Measurements from ENCODE around the gene HDLBP.

The HDLBP gene

DNA sequence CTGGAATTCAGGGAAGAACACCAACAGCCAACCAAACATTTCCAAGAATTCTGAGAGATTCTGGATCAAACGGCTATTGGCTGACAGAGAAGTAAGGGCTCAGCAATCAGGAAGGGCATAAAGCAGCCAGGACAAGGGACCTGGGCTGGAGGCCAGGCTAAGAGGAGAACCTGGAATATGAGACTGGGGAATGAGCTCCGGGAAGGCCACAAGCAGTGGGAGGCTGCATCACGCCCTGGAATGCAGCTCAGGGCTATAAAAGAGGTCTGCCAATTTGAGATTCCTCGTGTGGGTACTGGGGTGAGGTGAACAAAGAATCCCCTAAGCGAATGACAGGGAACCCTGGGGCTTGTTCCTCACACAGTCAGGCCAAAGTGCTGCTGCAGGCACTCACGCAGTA, 66.6 kb downstream of the HDLBP start:
- DNase-seq, result no peak

DNA sequence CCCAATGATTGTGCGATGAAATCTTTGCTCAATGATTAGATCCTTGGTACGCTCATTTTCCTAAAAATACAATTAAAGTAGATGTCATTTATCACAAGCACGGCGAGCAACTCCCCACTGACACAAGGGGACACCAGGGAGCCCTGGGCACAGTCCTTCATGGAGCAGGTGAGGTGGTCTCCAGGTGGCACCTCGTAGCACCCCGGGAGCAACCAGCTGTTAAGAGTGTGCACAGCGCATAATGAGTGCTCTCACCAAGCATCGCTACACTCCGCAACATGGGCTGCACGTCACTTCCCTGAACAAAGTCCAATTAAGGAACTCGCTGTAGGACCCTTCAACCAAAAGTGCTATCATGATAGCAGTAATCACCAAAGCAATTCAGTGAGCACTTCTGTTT, 67.2 kb downstream of the HDLBP start:
- no peak for DNase-seq

DNA sequence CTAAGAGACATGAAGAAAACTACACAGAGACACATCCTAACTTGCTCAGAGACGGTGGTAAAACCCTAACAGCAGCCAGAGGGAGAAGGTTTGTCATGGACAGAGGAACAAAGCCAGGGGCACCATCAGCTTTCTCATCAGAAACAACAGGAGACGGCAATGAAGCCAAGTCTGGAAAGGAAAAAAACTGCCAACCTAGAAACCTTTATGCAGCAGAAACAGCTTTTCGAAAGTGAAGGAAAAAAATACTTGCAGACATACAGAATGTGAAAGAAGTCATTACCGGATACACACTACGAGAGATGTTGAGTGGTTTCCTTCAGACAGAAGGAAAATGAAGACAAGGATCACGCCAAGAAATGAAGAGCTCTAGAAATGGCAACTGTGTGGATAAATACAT, 71.1 kb downstream of the HDLBP start:
- DNase-seq, result no peak

DNA sequence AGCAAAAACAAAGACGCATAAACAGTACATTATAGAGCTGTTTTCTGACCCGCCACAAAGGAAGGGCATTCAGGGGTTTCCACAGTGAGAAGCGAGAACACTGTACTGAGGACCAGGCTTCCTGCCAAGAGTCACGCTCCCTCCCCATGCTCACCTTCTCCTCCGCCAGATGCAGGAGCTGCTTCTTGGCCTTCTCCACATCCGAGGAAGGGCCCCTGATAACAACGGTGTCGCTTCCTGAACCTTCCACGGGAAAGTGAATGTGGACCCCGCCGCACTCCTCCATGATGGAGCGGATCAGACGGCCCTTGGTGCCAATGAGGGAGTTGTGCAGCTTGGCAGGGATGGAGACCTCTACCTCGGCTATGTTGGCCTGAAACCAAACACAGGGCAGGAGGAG, 73.2 kb downstream of the HDLBP start:
- DNase-seq, result no peak

DNA sequence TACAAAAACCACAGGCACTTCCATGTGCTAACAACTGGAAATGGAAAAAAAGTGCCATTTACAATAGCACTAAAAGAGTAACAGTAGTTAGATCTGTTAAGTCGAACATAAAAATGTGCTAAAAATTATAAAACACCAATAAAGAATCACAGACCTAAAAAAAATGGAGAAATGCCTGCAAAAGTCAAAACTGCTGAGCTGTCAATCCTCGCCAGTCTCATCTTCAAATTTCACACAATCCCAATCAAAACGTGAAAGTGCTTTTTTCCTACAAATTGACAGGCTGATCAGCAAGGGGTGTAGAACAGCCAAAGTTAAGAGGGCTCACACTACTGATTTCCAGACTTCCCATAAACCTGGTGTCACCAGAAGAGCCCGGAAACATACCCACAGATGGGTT, 73.8 kb downstream of the HDLBP start:
- DNase-seq, result no peak

DNA sequence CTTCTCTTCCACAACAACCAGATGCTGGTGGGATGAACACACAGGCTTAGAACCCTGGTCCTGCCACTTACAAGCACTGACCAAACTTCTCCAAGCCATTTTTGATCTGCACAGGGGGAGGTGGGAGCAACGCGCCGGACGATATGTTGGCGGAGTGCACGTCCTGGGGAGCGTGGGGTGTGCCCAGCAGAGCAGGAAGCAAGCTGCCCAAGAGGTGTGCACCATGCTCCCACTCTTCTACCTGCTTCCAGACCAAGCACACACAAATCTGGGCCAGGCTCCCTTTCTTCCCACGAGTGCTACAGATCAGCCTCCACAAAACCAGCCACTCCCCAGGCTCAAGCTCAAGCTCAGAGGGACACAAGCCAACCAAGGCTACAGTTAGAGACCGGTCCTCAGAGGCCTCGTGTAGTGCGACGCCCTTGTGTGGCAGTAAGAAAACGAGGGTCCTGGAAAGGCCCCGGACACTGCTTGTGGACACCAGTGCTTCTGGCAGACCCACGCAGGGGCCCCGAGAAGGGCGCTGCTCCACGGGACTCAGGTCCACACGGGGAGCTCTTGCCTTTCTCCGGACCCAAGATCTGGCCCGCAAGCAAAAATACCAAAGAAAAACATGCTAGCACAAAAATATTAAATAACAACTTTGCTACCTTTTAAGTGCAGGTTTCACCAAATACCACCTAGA, 75.0 kb downstream of the HDLBP start:
- no peak for DNase-seq

DNA sequence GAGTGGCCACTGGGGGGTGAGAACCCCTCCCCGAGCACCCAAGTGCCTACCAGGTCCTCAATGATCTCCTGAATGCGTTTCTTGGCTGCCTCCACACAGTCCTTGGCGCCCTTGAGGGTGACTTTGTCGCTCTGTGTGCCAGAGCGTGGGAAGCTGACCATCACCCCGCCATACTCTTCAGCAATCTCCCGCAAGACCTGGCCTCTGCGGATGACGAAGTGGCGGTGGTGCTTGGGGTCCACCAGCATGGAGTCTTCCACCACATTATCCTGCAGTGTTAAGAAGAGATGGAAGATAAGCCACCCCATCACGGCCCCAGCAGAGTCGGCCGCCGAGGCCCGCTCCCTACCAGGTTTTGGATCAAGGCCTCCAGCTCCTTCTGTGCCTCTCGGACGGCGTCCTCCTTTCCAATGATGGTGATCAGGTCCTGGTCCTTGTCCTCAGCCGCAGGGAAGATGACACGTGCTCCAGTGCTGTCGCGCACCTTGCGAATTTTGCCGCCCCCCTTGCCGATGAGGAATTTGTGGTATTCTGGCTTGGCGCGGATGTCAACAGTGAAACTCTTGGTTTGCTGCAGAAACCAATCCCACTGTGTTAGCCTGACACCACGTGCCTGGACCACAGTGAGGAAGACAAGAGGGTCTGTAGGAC, 75.8 kb downstream of the HDLBP start:
- no peak for DNase-seq

DNA sequence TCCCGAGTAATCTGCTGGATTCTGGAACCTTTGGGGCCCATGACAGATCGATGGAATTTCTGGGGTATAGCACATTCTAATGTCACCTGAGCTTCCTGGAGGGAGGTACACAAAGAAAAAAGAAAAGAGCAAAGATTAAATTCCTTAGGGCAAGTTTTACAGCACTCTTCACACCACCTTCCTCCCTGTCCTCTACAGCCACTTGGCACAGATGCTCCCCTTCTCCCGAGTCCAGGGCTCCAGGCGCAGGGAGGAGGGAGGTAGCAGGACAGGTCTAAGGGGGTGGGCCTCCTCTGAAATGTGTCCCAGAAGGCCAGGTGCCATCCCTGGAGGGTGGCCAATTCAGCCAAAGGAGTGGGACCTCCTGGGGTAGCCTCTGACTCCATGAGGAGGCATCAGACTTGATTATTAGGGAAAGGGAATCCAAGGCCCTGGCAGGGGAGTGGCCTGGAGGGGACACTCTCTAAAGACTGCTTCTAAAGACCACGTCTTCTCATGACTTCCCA, 76.7 kb downstream of the HDLBP start:
- DNase-seq, result no peak

DNA sequence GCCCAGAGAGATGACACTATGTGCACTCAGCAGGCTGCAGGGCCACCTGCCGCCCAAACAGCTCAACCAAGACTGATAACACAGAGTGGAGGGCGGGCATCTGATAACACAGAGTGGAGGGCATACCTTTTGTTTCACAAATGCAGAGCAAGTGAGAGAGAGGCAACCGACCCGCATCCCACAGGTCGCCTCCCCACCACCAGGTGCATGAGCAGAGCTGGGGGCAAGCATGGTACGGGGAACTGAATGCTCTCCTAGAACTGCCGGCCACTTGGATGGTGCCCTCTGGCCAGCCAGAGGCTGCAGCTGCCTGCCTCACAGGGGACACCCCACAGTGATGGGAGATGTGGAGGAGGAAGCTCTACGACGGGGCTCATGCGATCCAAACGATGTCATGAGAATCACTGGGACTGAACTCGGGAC, 77.5 kb downstream of the HDLBP start:
- no peak for DNase-seq

DNA sequence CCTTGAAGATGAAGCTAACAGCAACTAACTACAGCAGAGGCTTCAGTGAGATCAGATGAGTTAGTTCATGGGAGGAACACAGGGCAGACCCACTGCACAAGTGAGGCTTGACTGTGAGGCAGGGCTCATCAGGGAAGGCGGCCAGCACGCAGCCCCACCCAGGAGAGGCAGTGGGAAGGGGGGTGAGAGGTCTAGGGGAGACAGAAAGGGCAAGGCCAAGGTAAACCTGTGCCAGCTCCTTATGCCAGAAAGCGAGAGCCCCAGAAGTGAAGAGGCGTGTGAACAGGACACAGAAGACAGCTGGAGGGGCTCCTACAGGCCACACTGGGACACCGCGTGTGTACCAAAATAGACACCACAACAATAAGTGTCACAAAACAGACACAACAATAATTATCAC, 78.4 kb downstream of the HDLBP start:
- DNase-seq, result no peak

DNA sequence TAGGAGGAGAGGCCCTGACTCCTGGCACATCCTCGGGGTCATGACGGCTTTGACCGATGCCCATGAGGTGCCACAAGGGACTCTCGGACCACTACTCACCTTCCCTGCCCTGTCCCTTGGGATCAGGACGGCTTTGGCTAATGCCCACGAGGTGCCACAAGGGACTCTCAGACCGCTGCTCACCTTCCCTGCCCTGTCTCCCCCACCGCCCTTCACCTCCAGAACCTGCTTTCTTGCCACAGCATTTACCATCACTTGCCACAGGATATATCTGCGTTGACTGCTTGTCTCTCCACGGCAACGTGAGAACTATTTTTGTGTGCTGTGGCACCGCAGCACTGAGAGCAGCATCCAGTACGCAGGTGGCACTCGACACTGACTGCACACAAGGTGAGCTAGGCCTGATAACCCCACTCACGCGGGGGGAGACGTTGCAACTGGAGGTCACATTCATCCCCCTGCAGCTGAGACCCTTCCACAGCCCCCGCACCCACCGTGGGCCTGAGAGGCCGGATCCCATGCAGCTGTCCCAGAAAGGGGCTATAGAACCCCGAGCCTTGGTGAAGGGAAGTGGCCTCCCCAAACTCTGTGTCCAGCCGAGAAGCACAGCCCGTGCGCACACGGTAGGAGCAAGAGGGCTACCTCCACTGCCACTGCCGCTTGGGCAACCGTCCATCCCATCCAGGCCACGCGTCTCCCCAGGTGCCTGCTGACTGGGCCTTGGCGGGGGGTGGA, 79.4 kb downstream of the HDLBP start:
- DNase-seq, result no peak

DNA sequence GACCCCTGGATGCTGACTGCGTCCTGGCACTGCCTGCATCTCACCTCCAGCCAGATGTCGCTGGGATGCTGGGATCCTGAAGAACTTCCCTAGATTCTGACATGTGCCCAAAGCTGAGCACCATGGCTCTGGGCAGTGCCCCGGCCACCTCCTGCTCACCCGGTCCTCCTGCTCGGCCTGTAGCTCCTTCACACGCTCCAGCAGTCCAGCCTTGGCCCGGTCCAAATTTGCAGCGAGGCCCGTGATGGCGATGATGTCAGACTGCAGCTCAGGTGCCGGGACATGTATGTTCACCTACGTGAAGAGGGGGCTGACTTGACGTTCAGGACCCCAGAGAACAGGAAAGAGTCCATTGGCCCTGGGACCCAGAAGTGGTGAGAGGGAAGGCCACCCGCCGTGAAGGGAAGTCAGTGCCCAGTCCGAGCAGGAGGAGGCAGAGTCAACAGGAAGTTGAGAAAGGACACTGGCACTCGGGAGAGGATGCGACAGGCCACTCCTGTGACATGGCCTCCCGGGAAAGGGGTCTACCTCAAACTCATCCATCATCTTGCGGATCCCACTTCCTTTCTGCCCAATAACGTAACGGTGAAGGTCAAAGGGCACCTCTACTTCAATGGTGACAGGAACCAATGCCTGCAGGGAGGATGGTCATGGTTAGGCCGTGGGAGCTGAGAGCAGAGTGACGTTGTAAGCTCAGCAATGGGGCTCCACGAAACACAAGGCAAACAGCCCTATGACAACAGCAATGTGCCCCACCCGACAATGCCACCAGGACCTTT, 80.3 kb downstream of the HDLBP start:
- DNase-seq, result no peak

DNA sequence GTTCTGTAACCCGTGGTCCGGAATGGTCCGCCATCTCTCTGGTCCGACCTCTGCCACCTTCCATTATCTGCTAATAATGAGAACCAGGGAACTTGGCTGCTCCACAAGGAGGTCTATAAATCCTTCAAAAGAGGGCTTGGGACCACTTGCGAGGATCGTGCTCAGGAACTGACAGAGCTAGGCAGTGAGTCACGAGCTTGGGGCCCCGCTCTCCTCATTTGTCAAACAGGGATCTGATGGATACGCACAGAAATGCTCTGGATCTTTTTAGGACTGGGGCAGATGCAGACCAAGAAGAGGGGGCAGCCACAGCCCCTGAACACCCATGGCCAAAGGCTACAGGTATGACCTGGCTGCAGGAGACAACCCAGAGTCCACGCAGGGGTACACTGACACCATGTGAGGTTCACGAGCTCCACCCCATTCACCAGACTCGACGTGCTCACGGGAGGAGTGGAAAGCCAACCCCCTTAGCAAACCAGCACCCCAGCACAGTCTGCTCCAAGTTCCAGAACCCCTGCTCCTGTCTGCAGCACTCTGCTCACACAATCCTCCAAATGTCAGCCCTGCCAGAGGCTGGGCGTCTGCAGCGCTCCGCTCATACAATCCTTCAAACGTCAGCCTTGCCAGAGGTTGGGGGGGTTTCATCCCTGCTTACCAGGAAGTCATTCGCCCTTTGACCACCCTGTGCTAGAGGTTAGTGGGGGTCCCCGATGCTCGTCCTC, 81.2 kb downstream of the HDLBP start:
- no peak for DNase-seq

DNA sequence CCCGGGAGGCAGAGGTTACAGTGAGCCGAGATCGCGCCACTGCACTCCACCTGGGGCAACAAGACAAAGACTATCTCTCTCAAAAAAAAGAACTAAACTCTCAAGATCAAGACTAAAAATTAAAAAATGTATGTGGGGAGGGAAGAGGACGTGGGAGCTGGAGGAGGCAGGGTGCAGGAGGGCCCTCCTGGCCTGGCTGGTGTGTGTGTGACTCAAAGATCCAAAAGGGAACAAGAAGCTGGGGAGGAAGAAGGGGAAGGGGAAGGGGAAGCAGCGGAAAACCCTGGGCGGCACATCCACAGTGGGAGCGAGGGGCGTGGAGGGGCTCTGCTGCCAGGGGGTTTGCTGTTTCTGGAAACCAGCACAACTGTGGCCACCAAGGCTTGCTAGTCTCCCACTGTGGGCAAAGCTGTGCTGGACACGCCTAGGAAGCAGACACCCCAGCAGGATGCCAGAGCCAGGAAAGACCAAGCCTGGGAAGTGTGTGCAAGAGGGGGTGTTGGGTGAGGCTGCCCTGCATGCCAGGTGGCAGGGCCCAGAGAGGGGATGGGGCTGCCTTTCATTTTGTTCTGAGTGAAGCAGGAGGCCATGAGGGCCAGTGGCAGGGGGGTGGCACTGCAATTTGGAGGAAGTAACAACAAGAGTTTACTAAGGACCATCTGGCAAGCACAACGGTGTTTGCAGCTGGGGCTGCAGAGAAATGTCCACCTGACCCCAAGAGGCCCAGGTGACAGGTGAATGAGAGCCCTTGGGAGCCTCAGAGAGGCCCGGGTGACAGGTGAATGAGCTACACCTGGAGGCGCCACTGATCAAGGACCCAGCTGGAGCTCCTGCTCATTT, 82.5 kb downstream of the HDLBP start:
- no peak for DNase-seq

DNA sequence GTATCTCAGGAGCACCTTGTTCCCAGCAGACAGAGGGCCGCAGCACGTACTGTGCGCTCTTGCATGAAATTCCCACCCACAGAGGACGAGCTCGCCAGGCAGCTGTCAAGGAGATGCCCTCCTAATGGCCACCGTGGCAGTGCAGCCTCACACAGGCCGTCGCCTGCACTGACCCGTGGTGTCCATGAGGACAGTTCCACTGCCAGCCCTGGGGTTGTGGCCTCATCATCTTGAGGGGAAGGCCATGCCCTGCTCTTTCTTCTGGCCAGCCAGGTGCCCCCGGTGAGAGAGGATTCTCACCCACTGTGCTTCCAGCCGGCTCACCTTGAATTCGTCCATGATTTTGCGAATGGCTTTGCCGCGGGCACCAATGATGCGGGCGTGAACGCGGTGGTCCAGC, 85.0 kb downstream of the HDLBP start:
- no peak for DNase-seq

DNA sequence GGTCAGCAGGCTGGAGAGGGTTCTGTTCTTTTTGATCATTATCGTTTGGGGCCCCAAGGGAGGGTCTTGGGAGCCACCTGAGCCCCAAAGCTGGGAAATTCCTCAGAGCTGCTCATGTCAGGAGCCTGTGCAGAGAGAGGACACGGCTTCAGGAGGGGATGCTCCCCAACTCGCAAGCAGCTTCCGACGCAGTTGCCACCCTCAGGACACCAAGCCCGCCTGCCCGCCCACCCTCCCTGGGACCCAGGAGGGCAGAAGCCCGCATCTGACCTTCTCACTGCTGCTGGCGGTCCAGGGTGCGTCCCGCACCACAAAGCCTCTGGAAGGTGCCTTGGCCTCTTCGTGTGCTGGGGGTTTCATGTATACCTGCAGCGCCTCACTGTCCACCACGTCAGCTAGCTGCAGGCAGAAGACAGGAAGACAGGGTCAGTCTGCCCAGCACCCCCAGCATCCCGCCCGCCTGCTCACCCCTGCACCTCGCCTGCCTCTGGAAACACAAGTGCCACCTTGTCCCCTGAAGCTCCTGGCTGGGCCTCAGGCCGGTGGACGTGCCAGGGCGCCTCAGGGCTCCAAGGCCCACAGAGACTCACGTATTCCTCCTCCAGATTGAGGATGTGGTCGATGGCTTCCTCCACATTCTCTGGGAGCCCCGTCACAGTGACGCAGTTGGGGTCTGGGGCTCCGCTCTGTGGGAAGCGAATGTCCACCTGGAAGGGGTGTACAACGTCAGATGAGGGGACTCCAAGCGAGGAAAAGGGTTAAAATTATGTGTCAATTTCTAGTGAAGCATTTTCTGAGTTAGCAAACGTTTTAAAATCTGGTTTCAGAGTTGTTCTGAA, 85.7 kb downstream of the HDLBP start:
- no peak for DNase-seq

DNA sequence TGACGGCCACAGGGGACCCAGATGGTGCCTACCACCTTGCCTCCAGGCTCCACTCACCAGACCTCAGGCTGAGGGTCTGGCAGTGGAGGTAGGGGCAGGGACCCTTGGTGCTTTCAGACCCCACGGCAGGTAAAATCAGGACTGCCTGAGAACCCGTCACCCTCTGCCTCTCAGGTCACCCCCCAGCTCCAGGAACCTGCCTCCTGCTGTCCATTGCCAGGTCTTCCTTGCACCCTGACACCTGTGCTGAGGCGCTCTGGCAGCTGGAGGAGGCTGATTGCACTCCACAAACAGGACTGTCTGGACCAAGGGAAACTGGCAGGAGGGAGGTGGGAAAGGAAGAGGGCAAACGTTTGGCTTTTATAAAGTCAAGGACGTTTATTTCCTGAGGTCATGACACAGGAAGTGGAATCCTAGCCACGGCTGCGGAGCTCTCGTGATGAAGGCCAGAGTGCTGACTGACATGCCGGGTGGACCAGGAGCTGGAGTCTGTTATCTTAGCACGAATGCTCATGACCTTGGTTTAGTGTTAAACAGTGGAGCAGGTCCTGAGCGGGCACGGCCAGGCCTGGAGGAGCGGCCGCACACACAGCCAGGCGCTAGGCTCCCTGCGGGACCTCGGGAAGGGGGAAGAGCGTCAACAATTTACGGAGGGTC, 86.5 kb downstream of the HDLBP start:
- no peak for DNase-seq

DNA sequence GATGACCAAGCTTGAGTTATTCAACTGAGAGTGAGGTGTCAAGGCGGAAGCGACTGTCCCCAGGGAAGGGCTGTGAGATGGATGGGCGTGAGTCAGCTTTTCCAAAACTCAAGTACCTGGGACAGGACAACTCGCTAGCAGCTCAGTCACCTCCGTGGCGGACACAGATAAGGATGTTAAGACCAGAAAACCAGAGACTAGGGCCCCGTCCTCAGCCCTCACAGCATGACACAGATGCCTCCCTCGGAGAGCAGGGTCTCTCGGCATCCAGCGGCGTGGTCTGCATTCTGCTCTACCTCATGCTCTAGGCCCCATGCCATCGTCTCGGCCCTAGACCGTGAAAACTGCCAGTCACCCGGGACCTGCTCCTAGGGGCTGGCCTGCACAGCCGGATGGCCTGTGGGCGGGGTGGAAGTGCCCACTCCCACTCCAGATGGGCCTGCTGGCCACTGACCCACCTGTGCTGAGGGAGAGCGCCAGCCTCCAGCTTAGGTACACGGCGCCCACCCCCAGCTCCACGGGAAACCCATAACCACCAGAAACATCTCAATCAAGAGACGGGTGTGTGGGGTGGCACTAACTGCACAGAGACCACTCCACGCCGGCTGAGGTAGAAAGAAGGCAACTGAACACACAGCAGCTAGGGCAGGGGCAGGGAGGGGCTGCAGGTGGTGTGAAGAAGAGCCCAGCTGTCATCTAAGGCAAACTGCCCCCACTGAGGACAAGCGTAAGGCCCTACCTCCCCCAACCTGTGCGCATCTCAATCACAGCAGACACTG, 87.2 kb downstream of the HDLBP start:
- no peak for DNase-seq

DNA sequence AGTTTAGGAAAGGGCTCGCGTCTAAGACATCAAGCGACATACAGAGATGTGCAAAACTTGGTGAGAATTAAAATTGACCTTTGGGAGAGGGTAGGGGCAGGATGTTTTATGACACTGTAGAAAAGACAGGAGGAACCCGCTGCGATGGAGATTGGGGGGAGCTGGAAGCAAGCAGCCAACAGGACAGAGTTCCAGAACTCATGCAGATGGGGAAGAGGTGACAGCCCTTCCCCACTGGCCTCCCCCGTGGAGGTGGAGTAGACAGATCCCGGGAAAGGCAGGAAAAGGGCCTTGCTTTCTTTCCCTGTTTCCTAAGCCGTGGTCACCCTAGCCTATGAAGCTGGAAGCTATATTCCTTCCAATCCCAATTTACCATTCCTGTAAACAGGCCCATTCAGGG, 87.9 kb downstream of the HDLBP start:
- DNase-seq, result no peak
